Activated T-cell treated with anti-CD3 and anti-CD28 coated beads, Interleukin-2, amount 50 U/mL, for 72 hours (primary cell): Measurements from ENCODE around the gene LSM10. TPM values are rescaled to one million over a fixed set of nuclear protein-coding genes. Genes with fewer than 3 reads are reported as not detected.

Source experiments
- ATAC-seq, 2 donors: fragments of 150-1000 bp; cut with Tn5 transposase; replicated peaks in 1 of 2; 2 replicates each; pipeline ENCODE4 v1.10.0; 2021; ENCODE audit warnings: moderate library complexity in 2 of 2, mild to moderate bottlenecking in 1 of 2
- DNase-seq, 2 donors: peaks; one replicate each; pipeline ENCODE4 v3.0.0; 2021 to 2022; ENCODE audit warnings: mixed read lengths in 1 of 2
- H3K27ac Mint-ChIP-seq: one replicate; pipeline ENCODE4 v1.8.0; 2022; ENCODE audit warnings: mild to moderate bottlenecking, moderate library complexity, mixed read lengths
- H3K27me3 Mint-ChIP-seq: one replicate; pipeline ENCODE4 v1.8.0; 2022; ENCODE audit warnings: low read depth, mixed read lengths
- H3K36me3 Mint-ChIP-seq, 2 donors: one replicate each; pipeline ENCODE4 v1.8.0; 2022; ENCODE audit warnings: mixed read lengths in 2 of 2, mild to moderate bottlenecking in 1 of 2; ENCODE audit not compliant: insufficient read depth in 2 of 2
- H3K4me1 Mint-ChIP-seq: one replicate; pipeline ENCODE4 v1.8.0; 2022; ENCODE audit warnings: low read depth, mixed read lengths
- H3K4me3 Mint-ChIP-seq, 2 donors: one replicate each; pipeline ENCODE4 v1.8.0; 2022; ENCODE audit warnings: mild to moderate bottlenecking in 2 of 2, mixed read lengths in 2 of 2, moderate library complexity in 2 of 2
- H3K9me3 Mint-ChIP-seq, 2 donors: one replicate each; pipeline ENCODE4 v1.8.0; 2022; ENCODE audit warnings: mixed read lengths in 2 of 2
- total RNA-seq, 2 donors: library from RNA; stranded (reverse); gene quantifications; one replicate each; pipeline ENCODE4 v1.2.3, GENCODE V29; 2022

LSM10 gene
- total RNA-seq, 2 donors from 2014 or later = 56.5 to 66.2 TPM

DNA sequence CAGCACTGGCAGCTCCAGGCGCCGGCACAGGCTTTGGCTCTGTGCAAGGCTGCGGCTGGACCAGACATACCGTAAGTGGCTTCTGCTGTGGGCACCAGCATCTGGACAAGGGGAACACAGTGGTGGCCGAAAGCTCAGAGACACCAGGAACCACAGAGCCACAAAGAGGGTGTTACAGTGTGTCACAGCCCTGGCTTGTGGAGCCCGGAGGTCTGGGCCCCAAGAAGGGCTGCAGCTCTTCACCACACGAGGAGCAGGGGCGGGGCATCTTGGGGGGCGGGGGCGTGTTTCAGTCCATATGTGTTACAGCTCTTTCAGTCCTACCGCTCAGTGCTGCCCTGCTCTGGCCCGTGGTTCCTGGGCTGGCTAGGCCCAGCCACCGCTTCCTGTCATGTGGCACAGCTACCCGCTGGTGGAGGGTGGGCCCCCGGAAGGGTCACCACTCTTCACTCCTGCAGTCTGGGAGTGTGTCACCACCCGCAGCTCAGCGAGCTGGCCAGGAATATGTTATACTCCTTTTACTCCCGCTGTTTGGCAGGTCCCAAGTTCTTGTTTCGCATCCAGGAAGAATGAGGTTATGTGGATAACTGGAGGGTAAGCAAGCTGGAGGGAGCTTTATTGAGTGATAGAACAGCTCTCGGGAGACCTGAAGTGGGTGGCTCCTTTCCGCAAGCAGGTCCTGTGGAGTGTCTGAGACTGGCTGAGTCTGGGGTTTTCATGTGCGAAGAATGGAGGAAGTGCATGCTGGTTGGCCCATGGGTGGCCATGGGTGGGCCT, 3.3 kb upstream of the LSM10 start:
- Mint-ChIP-seq H3K27me3 (no peaks in the 10 kb centered on the region), H3K4me3 (peak overlapping the region; percentile 87 to 88), H3K27ac (peak overlapping the region; percentile 32), H3K4me1 (peaks cover 49% of the 10 kb centered on the region), H3K36me3 (peaks cover 0 to 8% of the 10 kb centered on the region in 2 donors), H3K9me3 (no peaks in the 10 kb centered on the region)
- DNase-seq = peak; percentile 70 to 82
- peak; percentile 63 to 78 for ATAC-seq

DNA sequence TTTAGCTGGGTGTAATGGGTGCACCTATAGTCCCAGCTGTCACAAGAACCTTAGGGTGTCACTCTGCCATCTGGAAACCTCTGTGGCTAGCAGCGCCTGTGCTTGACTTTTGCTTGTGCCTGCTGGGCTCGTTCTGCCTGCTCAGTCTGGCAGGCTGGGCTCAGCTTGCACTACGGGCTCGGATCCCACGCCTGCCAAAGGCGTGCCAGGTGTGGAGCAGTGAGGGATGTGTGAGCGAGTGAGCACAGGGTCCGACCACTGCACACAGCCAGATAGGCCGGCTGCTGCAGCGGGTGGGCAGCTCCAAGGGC, 2.8 kb upstream of the LSM10 start:
- Mint-ChIP-seq H3K9me3 (no peaks in the 10 kb centered on the region), H3K4me3 (peak overlapping the region; percentile 87 to 88), H3K36me3 (peaks cover 0 to 8% of the 10 kb centered on the region in 2 donors), H3K4me1 (peaks cover 55% of the 10 kb centered on the region), H3K27me3 (no peaks in the 10 kb centered on the region), H3K27ac (no peak overlapping the region)
- no peak for ATAC-seq
- DNase-seq = no peak

DNA sequence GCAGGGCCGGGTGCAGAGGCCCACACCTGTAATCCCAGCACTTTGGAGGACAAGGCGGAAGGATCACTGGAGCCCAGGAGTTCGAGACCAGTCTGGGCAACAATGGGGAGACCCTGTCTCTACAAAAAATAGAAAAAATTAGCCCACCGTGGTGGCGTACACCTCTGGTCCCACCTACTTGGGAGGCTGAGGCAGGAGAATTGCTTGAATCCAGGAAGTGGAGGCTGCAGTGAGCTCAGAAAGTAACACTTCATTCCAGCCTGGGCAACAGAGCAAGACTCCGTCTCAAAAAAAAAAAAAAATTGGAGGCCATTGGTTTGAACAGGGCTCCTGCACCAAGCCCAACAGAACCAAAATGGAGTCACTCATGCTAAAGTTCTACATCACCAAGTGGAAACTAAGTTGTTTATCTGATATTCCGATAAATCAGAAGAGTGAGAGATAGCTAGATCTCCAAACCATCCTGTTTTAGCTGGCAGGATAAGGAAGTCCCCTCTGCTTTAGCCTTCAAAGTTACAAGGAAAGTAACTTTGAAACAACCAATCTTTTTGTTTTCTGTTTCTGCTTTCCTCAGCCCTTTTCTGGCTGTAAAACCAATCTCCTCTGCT, 766 bp upstream of the LSM10 start:
- peak overlapping the region; percentile 90 to 96 for H3K4me3 Mint-ChIP-seq
- H3K36me3 Mint-ChIP-seq = peaks cover 0 to 10% of the 10 kb centered on the region in 2 donors
- ATAC-seq (no peak), DNase-seq (no peak)
- peaks cover 68% of the 10 kb centered on the region for H3K4me1 Mint-ChIP-seq
- no peaks in the 10 kb centered on the region for H3K9me3 Mint-ChIP-seq
- no peaks in the 10 kb centered on the region for H3K27me3 Mint-ChIP-seq
- H3K27ac Mint-ChIP-seq = peak overlapping the region; percentile 96

DNA sequence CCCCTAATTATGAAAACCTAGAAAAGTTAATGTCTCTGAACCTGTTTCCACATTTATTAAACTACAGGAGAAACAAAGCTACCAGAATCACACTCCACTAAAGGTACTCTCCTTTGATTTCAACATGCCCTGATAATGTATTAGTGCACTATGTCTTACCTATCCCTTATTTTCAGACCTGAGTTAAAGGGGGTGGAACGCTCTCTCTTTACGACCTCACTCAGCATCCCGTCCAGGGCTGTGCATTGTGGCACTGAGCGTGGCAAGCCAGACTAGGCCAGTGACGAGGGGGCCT, 678 bp downstream of the LSM10 start:
- H3K27ac Mint-ChIP-seq = peak overlapping the region; percentile 91
- no peaks in the 10 kb centered on the region for H3K27me3 Mint-ChIP-seq
- peaks cover 61% of the 10 kb centered on the region for H3K4me1 Mint-ChIP-seq
- DNase-seq (peak in 1 of 2 donors; percentile 41), ATAC-seq (peak; percentile 19 to 47)
- H3K36me3 Mint-ChIP-seq = peaks cover 0 to 14% of the 10 kb centered on the region in 2 donors
- peak overlapping the region; percentile 90 to 96 for H3K4me3 Mint-ChIP-seq
- H3K9me3 Mint-ChIP-seq = no peaks in the 10 kb centered on the region

DNA sequence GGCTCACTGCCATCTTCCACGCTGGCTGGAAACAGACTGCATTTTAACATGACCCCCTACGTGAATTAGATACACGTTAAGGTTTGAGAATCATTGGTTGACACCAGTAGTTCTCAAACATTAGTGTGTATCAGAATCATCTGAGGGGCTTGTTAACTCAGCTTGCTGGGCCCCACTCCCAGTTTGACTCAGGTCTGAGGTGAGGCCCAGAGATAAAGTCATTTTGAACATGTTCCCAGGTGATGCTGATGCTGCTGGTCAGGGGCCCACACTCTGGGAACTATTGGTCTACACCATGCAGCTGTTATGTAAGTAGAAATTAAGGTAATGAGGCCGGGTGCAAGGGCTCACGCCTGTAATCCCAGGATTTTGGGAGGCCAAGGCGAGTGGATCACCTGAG, 1.3 kb downstream of the LSM10 start:
- H3K4me3 Mint-ChIP-seq = peak overlapping the region; percentile 90 to 96
- DNase-seq (peak; percentile 44 to 62), ATAC-seq (peak; percentile 26 to 43)
- H3K4me1 Mint-ChIP-seq = peaks cover 57% of the 10 kb centered on the region
- peak overlapping the region; percentile 18 for H3K27ac Mint-ChIP-seq
- H3K27me3 Mint-ChIP-seq = no peaks in the 10 kb centered on the region
- peaks cover 0 to 19% of the 10 kb centered on the region in 2 donors for H3K36me3 Mint-ChIP-seq
- no peaks in the 10 kb centered on the region for H3K9me3 Mint-ChIP-seq

DNA sequence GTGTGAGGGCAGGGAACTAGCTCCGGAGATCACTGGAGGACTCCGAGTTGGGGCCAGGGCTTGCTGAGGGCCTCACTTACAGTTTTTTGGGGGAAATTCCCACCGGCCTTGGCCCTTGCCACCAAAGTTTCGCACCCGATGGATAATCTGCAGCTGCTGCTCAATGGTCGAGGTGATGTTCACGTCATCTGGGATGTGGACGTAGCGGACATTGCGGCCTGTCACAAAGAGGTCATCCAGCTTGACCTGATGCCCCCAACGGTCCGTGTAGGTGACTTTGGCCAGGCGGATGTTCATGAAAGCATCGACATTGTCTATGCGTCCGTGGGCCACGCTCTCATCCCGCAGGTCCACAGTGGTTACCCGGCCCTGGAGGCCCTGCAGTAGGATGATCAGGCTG, 4.0 kb downstream of the LSM10 start:
- Mint-ChIP-seq H3K36me3 (peaks cover 4 to 24% of the 10 kb centered on the region in 2 donors), H3K27me3 (no peaks in the 10 kb centered on the region), H3K4me1 (peaks cover 54% of the 10 kb centered on the region), H3K27ac (no peak overlapping the region), H3K9me3 (no peaks in the 10 kb centered on the region), H3K4me3 (no peak overlapping the region)
- DNase-seq = no peak
- ATAC-seq = no peak

DNA sequence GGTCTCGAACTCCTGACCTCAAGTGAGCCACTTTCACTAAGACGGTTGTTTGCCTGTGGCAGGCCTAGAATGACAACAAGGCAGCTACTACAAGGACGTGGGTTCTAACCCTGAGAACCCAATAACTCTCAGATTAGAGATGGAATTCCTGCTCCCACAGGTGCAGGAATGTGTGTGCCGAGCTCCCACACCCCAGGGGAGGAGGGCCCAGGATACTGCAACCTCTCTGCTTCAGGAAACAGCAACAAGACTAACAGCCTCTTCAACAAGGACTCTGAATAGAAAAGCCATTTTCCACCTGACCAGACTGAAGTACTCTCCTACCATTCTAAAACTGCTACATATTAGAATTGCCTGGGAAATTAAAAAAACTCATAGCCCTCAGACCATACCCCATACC, 4.9 kb downstream of the LSM10 start:
- H3K27ac Mint-ChIP-seq = no peak overlapping the region
- DNase-seq = no peak
- H3K4me3 Mint-ChIP-seq = no peak overlapping the region
- H3K36me3 Mint-ChIP-seq = peaks cover 4 to 24% of the 10 kb centered on the region in 2 donors
- no peak for ATAC-seq
- no peaks in the 10 kb centered on the region for H3K27me3 Mint-ChIP-seq
- H3K9me3 Mint-ChIP-seq = no peaks in the 10 kb centered on the region
- peaks cover 56% of the 10 kb centered on the region for H3K4me1 Mint-ChIP-seq

DNA sequence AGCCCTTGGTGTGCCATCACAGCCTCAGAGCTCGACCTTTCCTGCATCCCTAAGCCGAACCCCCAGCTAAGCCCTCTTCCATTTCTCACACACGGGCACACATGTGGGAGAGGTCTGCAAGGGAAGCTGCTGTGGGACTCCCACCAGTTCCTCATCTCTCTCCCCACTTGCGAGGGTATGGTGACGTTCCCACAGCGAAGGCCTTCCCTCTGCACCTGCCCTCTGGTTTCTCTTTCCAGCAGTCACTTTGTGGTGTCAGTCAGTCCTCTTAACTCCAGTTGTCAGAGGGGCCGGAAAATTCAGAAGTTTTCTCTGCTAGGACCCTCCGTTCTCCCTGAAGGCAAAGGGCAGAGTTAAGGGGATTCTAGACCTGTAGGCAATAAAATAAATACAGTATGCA, 6.4 kb downstream of the LSM10 start:
- no peak for ATAC-seq
- H3K9me3 Mint-ChIP-seq = no peaks in the 10 kb centered on the region
- no peaks in the 10 kb centered on the region for H3K27me3 Mint-ChIP-seq
- no peak for DNase-seq
- peak overlapping the region; percentile 86 for H3K27ac Mint-ChIP-seq
- peaks cover 56% of the 10 kb centered on the region for H3K4me1 Mint-ChIP-seq
- H3K36me3 Mint-ChIP-seq = peaks cover 4 to 24% of the 10 kb centered on the region in 2 donors
- H3K4me3 Mint-ChIP-seq = no peak overlapping the region

DNA sequence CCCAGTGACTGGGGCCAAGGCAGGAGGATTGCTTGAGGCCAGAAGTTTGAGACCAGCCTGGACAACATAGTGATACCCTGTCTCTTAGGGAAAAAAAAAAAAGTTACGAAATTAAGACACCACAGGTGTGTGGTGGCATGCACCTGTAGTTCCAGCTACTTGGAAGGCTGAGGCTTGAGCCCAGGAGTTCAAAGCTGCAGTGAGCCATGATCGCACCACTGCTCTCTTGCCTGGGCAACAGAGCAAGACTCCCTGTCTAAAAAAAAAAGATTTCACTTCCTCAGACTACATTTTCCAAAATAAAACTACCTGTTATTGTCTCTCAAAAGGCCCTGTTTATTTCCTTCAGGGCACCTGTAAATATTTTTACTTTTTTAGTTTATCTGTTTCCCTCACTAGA, 7.3 kb downstream of the LSM10 start:
- Mint-ChIP-seq H3K4me3 (no peak overlapping the region), H3K9me3 (no peaks in the 10 kb centered on the region), H3K27ac (peak overlapping the region; percentile 69), H3K27me3 (no peaks in the 10 kb centered on the region), H3K4me1 (peaks cover 48% of the 10 kb centered on the region), H3K36me3 (peaks cover 4 to 22% of the 10 kb centered on the region in 2 donors)
- no peak for ATAC-seq
- DNase-seq = no peak

DNA sequence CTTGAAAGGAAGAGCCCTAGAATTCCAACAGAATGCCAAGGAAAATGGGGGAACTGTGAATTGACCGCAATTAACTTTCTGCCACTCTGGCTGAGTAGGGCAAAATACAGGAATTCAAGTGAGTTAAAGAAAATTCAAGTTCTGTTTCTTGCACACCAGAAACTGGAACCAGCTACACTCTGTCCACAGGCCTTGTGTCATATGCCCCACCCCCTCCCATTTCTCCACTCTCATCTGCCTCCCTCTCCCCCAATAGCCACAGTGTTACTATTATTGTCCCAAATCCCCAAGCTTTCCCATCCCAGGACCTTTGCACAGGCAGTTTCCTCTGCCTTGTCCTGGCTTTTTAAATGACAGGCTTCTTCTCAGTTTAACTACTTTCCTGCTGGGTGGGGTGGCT, 7.7 kb downstream of the LSM10 start:
- Mint-ChIP-seq H3K9me3 (no peaks in the 10 kb centered on the region), H3K27ac (peak overlapping the region; percentile 69), H3K27me3 (no peaks in the 10 kb centered on the region), H3K4me1 (peaks cover 45% of the 10 kb centered on the region), H3K36me3 (peaks cover 4 to 23% of the 10 kb centered on the region in 2 donors), H3K4me3 (no peak overlapping the region)
- no peak for DNase-seq
- ATAC-seq = no peak

DNA sequence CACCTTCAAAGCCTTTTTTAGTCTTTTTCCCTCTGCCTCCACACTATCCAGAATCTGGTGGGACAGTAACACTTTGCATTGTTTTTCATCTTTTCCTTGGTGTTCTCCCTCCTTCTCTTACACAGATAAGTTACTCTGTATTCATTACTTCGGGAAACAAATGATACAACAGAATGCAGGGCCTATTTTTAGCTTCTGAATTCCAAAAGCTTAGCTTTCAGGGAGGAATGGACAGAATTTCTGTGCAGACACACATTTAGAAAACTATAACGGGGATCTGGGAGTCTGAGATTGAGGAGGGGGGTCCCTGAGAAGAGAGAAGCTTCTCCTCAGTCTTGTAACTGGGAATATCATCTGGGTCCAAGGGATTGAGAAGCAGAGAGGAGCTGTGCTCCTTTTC, 8.4 kb downstream of the LSM10 start:
- H3K27ac Mint-ChIP-seq = peak overlapping the region; percentile 54
- H3K4me1 Mint-ChIP-seq = peaks cover 46% of the 10 kb centered on the region
- no peaks in the 10 kb centered on the region for H3K9me3 Mint-ChIP-seq

DNA sequence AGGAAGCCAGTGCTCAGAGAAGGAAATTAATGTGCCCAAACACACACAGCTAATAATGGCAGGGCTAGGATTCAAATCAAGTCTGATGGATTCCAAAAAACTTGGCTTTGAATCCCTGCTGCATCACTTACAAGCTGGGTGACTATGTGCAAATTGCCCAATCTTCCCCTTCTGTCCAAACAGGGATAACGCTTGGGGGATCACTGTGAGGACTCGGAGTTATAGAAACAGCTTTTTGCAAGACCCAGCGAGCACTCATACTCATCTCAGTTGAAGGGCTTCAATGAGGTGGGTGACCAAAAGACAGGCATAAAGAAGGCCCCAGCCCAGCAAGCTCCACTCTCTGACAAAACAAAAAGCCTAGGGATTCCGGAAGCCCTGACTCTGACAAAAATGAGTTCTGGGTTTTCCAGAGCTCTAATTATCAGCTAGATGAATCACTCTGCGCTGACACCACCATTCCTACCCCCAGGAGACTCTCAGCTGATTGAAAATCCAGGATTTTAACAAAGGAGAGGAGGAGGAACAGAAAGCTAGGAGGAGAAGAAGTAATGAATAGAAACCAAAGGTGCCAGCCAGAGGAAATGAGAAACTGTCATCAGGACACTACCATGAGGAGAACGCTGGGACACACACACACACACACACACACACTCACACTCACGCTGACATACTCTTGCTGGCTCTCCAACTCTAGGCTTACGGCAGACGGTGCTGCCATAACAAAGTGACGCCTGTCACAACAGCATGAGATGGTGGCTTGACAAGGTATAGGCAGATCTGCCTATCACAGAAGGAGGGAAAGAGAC, 10.4 kb downstream of the LSM10 start:
- Mint-ChIP-seq H3K27me3 (no peaks in the 10 kb centered on the region), H3K9me3 (no peaks in the 10 kb centered on the region), H3K27ac (peak overlapping the region; percentile 82), H3K4me1 (peaks cover 62% of the 10 kb centered on the region), H3K4me3 (peak overlapping the region; percentile 87 to 94), H3K36me3 (peaks cover 4 to 24% of the 10 kb centered on the region in 2 donors)
- no peak for DNase-seq
- ATAC-seq = no peak

More for the DNA sequence above, 8.4 kb downstream of the LSM10 start:
- Mint-ChIP-seq H3K36me3 (peaks cover 4 to 25% of the 10 kb centered on the region in 2 donors), H3K4me3 (no peak overlapping the region), H3K27me3 (no peaks in the 10 kb centered on the region)
- DNase-seq (no peak), ATAC-seq (no peak)
